Activated gamma-delta T cell (primary cell): ENCODE results near the gene ACTC1.

ENCODE experiments used
- DNase-seq: peaks from one replicate; lab custom pipeline; 2025; lab: John Stamatoyannopoulos, UW

The ACTC1 gene

GRCh38 chr15:34802371-34802770 lies 7.0 kb upstream of the ACTC1 start:
- DNase-seq: no peak

- no peak for DNase-seq
Observed at GRCh38 chr15:34799149-34800101, 4.1 kb upstream of the ACTC1 start.

GRCh38 chr15:34796847-34797435 lies 1.6 kb upstream of the ACTC1 start:
- no peak for DNase-seq

- DNase-seq: no peak
Observed at GRCh38 chr15:34794590-34795206, 651 bp downstream of the ACTC1 start.

GRCh38 chr15:34793901-34794300 lies 1.4 kb downstream of the ACTC1 start:
- no peak for DNase-seq

GRCh38 chr15:34793071-34793470 lies 2.3 kb downstream of the ACTC1 start:
- DNase-seq: no peak

GRCh38 chr15:34791701-34792100 lies 3.6 kb downstream of the ACTC1 start:
- DNase-seq: no peak

- DNase-seq: no peak
Observed at GRCh38 chr15:34790121-34790520, 5.2 kb downstream of the ACTC1 start.

- DNase-seq: no peak
Observed at GRCh38 chr15:34789326-34789725, 6.0 kb downstream of the ACTC1 start.

GRCh38 chr15:34786206-34786605 lies 9.1 kb downstream of the ACTC1 start:
- DNase-seq: no peak

- no peak for DNase-seq
Observed at GRCh38 chr15:34783991-34784390, 11.4 kb downstream of the ACTC1 start.

- DNase-seq: no peak
Observed at GRCh38 chr15:34783431-34783830, 11.9 kb downstream of the ACTC1 start.

- DNase-seq: no peak
Observed at GRCh38 chr15:34782901-34783300, 12.4 kb downstream of the ACTC1 start.

- DNase-seq: no peak
Observed at GRCh38 chr15:34780725-34781124, 14.6 kb downstream of the ACTC1 start.

GRCh38 chr15:34776606-34777105 lies 18.7 kb downstream of the ACTC1 start:
- no peak for DNase-seq

GRCh38 chr15:34773917-34774316 lies 21.4 kb downstream of the ACTC1 start:
- DNase-seq: no peak

GRCh38 chr15:34773013-34773412 lies 22.3 kb downstream of the ACTC1 start:
- no peak for DNase-seq

GRCh38 chr15:34772312-34772711 lies 23.0 kb downstream of the ACTC1 start:
- DNase-seq: no peak

- DNase-seq: no peak
Observed at GRCh38 chr15:34769711-34770110, 25.6 kb downstream of the ACTC1 start.

- DNase-seq: no peak
Observed at GRCh38 chr15:34768530-34768929, 26.8 kb downstream of the ACTC1 start.

GRCh38 chr15:34765741-34766140 lies 29.6 kb downstream of the ACTC1 start:
- DNase-seq: no peak

GRCh38 chr15:34760909-34761308 lies 34.4 kb downstream of the ACTC1 start:
- no peak for DNase-seq

GRCh38 chr15:34759992-34760391 lies 35.4 kb downstream of the ACTC1 start:
- DNase-seq: no peak
